ENCODE results near the gene AKAP10. TPM values are rescaled to one million over a fixed set of nuclear protein-coding genes. Genes with fewer than 3 reads are reported as not detected.
"Not testable (repeated sequence)": the region's sequence is repeated elsewhere in the genome, so short reads cannot be mapped to it uniquely, and the experiment has no call there.

The AKAP10 gene
- total RNA-seq, 1 donor from 2014 or later: 38.4 TPM

GRCh38 chr17:19996086-19996485, 18.5 kb upstream of the AKAP10 start:
- Mint-ChIP-seq H3K27ac (no peak overlapping the region), H3K27me3 (ENCODE audit: low read depth) (peaks cover 27% of the 10 kb centered on the region), H3K36me3 (ENCODE audit: low read depth) (no peaks in the 10 kb centered on the region), H3K4me1 (ENCODE audit: low read depth) (peaks cover 7% of the 10 kb centered on the region), H3K4me3 (ENCODE audit: low read depth) (no peak overlapping the region), H3K9me3 (no peaks in the 10 kb centered on the region)
- no peak for DNase-seq (ENCODE audit: low spot score)
- intact Hi-C loops (cut with micrococcal nuclease): no loop called here

DNA sequence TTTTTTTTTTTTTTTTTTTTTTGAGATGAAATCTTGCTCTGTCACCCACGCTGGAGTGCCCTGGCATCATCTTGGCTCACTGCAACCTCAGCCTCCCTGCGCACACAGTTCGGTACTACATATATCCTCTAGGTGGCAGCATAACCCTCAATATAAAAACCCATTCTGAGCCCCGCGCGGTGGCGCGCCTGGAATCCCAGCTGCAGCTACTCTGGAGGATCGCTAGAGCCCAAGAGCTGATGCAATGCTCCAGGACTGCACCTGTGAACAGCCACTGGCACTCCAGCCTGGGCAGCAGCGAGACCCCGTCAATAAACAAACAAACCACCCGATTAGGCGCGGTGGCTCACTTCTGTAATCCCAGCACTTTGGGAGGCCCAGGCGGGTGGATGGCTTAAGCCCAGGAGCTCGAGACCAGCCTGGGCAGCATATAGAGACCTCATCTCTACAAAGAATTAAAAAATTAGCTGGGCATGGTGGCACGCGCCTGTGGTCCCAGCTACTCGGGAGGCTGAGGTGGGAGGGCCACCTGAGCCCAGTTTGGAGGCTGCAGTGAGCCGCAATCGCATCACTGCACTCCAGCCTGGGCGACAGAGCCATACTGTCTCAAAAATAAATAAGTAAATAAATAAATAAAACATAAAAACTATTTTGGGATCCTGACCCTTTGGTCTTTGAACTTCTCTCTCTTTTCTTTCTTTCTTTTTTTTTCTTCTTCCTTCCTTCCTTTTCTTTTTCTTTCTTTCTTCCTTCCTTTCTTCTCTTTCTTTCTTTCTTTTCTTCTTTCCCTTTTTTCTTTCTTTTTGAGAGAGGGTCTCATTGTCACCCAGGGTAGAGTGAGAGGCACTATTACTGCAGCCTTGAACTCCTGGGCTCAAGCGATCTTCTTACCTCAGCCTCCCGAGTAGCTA, 15.4 kb upstream of the AKAP10 start:
- Mint-ChIP-seq H3K36me3 (ENCODE audit: low read depth) (no peaks in the 10 kb centered on the region), H3K9me3 (no peaks in the 10 kb centered on the region), H3K27ac (no peak overlapping the region), H3K4me1 (ENCODE audit: low read depth) (peaks cover 7% of the 10 kb centered on the region), H3K27me3 (ENCODE audit: low read depth) (peaks cover 17% of the 10 kb centered on the region), H3K4me3 (ENCODE audit: low read depth) (no peak overlapping the region)
- peak; percentile 63 for DNase-seq (ENCODE audit: low spot score)
- intact Hi-C loops (cut with micrococcal nuclease): loop anchor here (1.0 kb wide), 1 partner anchor 123 kb away; no protein-coding TSS in a partner anchor

DNA sequence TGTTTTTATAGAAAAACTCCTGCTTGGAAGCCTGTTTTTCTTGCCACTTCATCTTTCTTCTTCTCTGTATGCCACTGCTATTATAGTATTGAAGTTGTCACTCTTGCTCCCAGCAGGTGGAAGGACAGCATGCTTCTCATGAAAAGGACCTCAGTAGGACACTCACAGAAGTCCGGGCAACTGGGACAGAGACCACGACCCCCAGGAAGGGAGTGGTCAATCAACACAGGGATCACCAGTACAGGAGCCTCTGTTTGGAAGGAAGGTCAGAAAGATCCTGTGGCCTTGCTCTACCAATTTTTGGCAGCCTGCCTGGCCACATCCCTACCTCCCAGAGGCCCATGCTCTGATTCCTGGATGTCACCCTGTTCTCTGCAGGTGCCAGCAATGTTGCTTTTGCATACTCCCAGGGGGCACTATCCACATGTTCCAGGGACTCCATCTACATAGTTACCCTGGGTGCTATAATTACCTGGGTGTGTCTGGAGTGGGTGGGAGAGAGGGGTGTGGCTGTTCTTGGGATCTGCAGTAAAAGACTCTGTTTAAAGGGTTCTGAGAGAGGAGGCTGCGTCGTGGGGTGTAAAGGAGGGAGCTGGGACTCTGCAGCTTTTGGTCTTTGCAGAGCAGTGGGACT, 13.7 kb upstream of the AKAP10 start:
- no peaks in the 10 kb centered on the region for H3K9me3 Mint-ChIP-seq
- intact Hi-C loops (cut with micrococcal nuclease): no loop called here
- peaks cover 7% of the 10 kb centered on the region for H3K4me1 Mint-ChIP-seq (ENCODE audit: low read depth)

GRCh38 chr17:19987897-19988296, 10.3 kb upstream of the AKAP10 start:
- intact Hi-C loops (cut with micrococcal nuclease): no loop called here
- Mint-ChIP-seq H3K4me3 (ENCODE audit: low read depth) (no peak overlapping the region), H3K9me3 (no peaks in the 10 kb centered on the region), H3K36me3 (ENCODE audit: low read depth) (no peaks in the 10 kb centered on the region), H3K4me1 (ENCODE audit: low read depth) (peaks cover 5% of the 10 kb centered on the region), H3K27ac (no peak overlapping the region), H3K27me3 (ENCODE audit: low read depth) (peaks cover 11% of the 10 kb centered on the region)
- DNase-seq (ENCODE audit: low spot score): no peak

More for the DNA sequence above, 13.7 kb upstream of the AKAP10 start:
- Mint-ChIP-seq H3K36me3 (ENCODE audit: low read depth) (no peaks in the 10 kb centered on the region), H3K27ac (no peak overlapping the region), H3K27me3 (ENCODE audit: low read depth) (peaks cover 12% of the 10 kb centered on the region), H3K4me3 (ENCODE audit: low read depth) (no peak overlapping the region)
- no peak for DNase-seq (ENCODE audit: low spot score)

DNA sequence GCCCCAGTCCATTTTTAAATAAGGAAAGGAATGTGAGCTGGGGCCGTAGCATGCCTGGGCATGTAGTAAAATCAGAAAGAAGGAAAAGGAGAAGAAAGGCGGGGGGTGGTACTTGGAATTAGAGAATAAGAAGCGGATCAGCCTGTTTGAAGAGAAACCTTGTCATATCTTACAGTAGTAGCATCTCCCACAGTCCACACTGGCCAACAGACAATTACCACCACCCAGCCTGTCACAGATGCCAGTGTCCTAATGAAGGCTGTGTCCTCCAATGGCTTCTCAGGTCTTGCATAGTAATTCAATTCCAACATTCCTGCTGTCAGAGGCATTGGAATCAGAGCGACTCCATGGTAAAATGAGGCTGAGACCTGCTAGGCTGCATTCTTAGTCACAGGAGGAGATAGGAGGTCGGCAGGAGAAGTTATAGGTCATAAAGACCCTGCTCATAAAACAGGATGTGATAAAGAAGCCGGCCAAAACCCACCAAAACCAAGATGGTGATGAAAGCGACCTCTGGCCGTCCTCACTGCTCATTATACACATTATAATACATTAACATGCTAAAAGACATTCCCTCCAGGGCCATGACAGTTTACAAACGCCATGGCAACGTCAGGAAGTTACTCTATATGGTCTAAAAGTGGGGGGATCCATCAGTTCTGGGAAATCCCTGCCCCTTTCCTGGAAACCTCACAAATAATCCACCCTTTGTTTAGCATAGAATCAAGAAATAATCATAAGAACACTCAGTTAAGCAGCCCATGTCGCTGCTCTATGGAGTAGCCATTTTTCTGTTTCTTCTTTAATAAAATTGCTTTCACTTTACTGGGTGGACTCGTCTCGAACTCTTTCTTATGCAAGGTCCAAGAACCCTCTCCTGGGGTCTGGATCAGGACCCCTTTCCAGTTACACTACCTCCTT, 9.6 kb upstream of the AKAP10 start:
- Mint-ChIP-seq H3K36me3 (ENCODE audit: low read depth) (no peaks in the 10 kb centered on the region), H3K4me1 (ENCODE audit: low read depth) (peaks cover 2% of the 10 kb centered on the region), H3K27me3 (ENCODE audit: low read depth) (peaks cover 8% of the 10 kb centered on the region), H3K27ac (no peak overlapping the region), H3K9me3 (no peaks in the 10 kb centered on the region), H3K4me3 (ENCODE audit: low read depth) (no peak overlapping the region)
- intact Hi-C loops (cut with micrococcal nuclease): no loop called here
- no peak for DNase-seq (ENCODE audit: low spot score)

- no peak overlapping the region for H3K4me3 Mint-ChIP-seq (ENCODE audit: low read depth)
- H3K36me3 Mint-ChIP-seq (ENCODE audit: low read depth): peaks cover 19% of the 10 kb centered on the region
- H3K9me3 Mint-ChIP-seq: no peaks in the 10 kb centered on the region
- H3K4me1 Mint-ChIP-seq (ENCODE audit: low read depth): peaks cover 19% of the 10 kb centered on the region
- intact Hi-C loops (cut with micrococcal nuclease): no loop called here
- H3K27ac Mint-ChIP-seq: no peak overlapping the region
- DNase-seq (ENCODE audit: low spot score): no peak
- H3K27me3 Mint-ChIP-seq (ENCODE audit: low read depth): no peaks in the 10 kb centered on the region
Measured at GRCh38 chr17:19979917-19980770, 2.5 kb upstream of the AKAP10 start.

GRCh38 chr17:19978805-19979211, 1.2 kb upstream of the AKAP10 start:
- H3K4me3 Mint-ChIP-seq (ENCODE audit: low read depth): peak overlapping the region; percentile 95
- H3K36me3 Mint-ChIP-seq (ENCODE audit: low read depth): peaks cover 30% of the 10 kb centered on the region
- no peak for DNase-seq (ENCODE audit: low spot score)
- intact Hi-C loops (cut with micrococcal nuclease): no loop called here
- H3K4me1 Mint-ChIP-seq (ENCODE audit: low read depth): peaks cover 19% of the 10 kb centered on the region
- no peaks in the 10 kb centered on the region for H3K9me3 Mint-ChIP-seq
- H3K27me3 Mint-ChIP-seq (ENCODE audit: low read depth): no peaks in the 10 kb centered on the region
- peak overlapping the region; percentile 99 for H3K27ac Mint-ChIP-seq

GRCh38 chr17:19978209-19978802, 678 bp upstream of the AKAP10 start:
- Mint-ChIP-seq H3K9me3 (no peaks in the 10 kb centered on the region), H3K36me3 (ENCODE audit: low read depth) (peaks cover 35% of the 10 kb centered on the region), H3K27ac (peak overlapping the region; percentile 99), H3K27me3 (ENCODE audit: low read depth) (no peaks in the 10 kb centered on the region), H3K4me3 (ENCODE audit: low read depth) (peak overlapping the region; percentile 95), H3K4me1 (ENCODE audit: low read depth) (peaks cover 24% of the 10 kb centered on the region)
- DNase-seq (ENCODE audit: low spot score): no peak
- intact Hi-C loops (cut with micrococcal nuclease): no loop called here

DNA sequence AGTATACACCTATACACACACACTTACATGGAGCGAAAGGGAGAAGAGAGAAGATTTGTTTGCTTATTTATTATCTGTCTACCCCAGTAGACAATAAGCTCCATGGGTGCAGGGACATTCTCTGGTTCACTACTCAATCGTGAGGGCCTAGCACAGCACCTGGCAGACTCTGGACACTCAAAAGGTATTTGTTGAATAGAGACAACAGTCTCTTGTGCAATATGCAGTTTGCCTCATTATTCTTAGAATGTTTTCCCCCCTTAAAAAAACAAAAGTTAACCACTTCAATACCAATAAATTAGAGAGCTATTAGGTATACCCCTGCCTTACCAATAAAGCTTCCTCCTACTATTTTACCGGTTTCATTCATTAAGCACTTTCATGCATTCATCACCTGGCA, 2.0 kb downstream of the AKAP10 start:
- H3K27ac Mint-ChIP-seq: peak overlapping the region; percentile 31
- peaks cover 52% of the 10 kb centered on the region for H3K36me3 Mint-ChIP-seq (ENCODE audit: low read depth)
- H3K9me3 Mint-ChIP-seq: no peaks in the 10 kb centered on the region
- H3K4me3 Mint-ChIP-seq (ENCODE audit: low read depth): peak overlapping the region; percentile 56
- H3K27me3 Mint-ChIP-seq (ENCODE audit: low read depth): no peaks in the 10 kb centered on the region
- peaks cover 34% of the 10 kb centered on the region for H3K4me1 Mint-ChIP-seq (ENCODE audit: low read depth)
- intact Hi-C loops (cut with micrococcal nuclease): no loop called here
- no peak for DNase-seq (ENCODE audit: low spot score)

GRCh38 chr17:19973156-19973555, 4.5 kb downstream of the AKAP10 start:
- no peak for DNase-seq (ENCODE audit: low spot score)
- Mint-ChIP-seq H3K4me1 (ENCODE audit: low read depth) (peaks cover 34% of the 10 kb centered on the region), H3K4me3 (ENCODE audit: low read depth) (no peak overlapping the region), H3K27ac (no peak overlapping the region), H3K36me3 (ENCODE audit: low read depth) (peaks cover 66% of the 10 kb centered on the region), H3K27me3 (ENCODE audit: low read depth) (no peaks in the 10 kb centered on the region), H3K9me3 (no peaks in the 10 kb centered on the region)
- intact Hi-C loops (cut with micrococcal nuclease): no loop called here

- intact Hi-C loops (cut with micrococcal nuclease); H3K4me3 Mint-ChIP-seq (ENCODE audit: low read depth); H3K27me3 Mint-ChIP-seq (ENCODE audit: low read depth); H3K9me3 Mint-ChIP-seq; DNase-seq (ENCODE audit: low spot score); H3K27ac Mint-ChIP-seq: not testable (repeated sequence)
- peaks cover 29% of the 10 kb centered on the region for H3K4me1 Mint-ChIP-seq (ENCODE audit: low read depth)
- peaks cover 56% of the 10 kb centered on the region for H3K36me3 Mint-ChIP-seq (ENCODE audit: low read depth)
Measured at GRCh38 chr17:19962954-19963353, 14.7 kb downstream of the AKAP10 start.

Measured in activated T-helper 2 cell treated with anti-CD3 and anti-CD28 coated beads, Interferon-gamma antibody, Interleukin-2, Interleukin-4, amounts not matched to agents 10 μg/mL and 5 μg/mL and 100 μg/mL, durations not matched to agents 14 hours and 24 hours and 36 hours (primary cell).